ENCODE data around the gene ZNF584. TPM values are rescaled to one million over a fixed set of nuclear protein-coding genes. Genes with fewer than 3 reads are reported as not detected.

Gene ZNF584
- total RNA-seq, 1 experiment from 2014 or later: 25.3 TPM

Other genes with a start within 250 kb of the ZNF584 start
- gene ZNF274, start 225.6 kb upstream of the ZNF584 start, total RNA-seq (2014; rRNA removed; shearing (Covaris generic); ENCODE audit: low replicate concordance): 4.7 and 5.4 TPM in 2 replicates
- 6.6 and 15.5 TPM in 2 replicates for gene ZNF544, start 179.7 kb upstream of the ZNF584 start, total RNA-seq (2014; rRNA removed; shearing (Covaris generic); ENCODE audit: low replicate concordance)
- 1.5 and 3.0 TPM in 2 replicates for gene ZNF8, start 129.7 kb upstream of the ZNF584 start, total RNA-seq (2014; rRNA removed; shearing (Covaris generic); ENCODE audit: low replicate concordance)
- 26.0 and 32.0 TPM in 2 replicates for gene ERVK3-1, start 103.3 kb upstream of the ZNF584 start, total RNA-seq (2014; rRNA removed; shearing (Covaris generic); ENCODE audit: low replicate concordance)
- gene ZSCAN22, start 81.7 kb upstream of the ZNF584 start, total RNA-seq (2014; rRNA removed; shearing (Covaris generic); ENCODE audit: low replicate concordance): 0.12 and 2.5 TPM in 2 replicates
- gene A1BG, start 55.2 kb upstream of the ZNF584 start, total RNA-seq (2014; rRNA removed; shearing (Covaris generic); ENCODE audit: low replicate concordance): 29.0 TPM in 1 of 2 replicates, not detected in the other
- 3.0 and 3.2 TPM in 2 replicates for gene ZNF497, start 45.9 kb upstream of the ZNF584 start, total RNA-seq (2014; rRNA removed; shearing (Covaris generic); ENCODE audit: low replicate concordance)
- 1.4 and 4.0 TPM in 2 replicates for gene ZNF837, start 27.6 kb upstream of the ZNF584 start, total RNA-seq (2014; rRNA removed; shearing (Covaris generic); ENCODE audit: low replicate concordance)
- 3,455 and 3,636 TPM in 2 replicates for gene RPS5, start 21.4 kb upstream of the ZNF584 start, total RNA-seq (2014; rRNA removed; shearing (Covaris generic); ENCODE audit: low replicate concordance)
- gene RNF225, start 13.0 kb upstream of the ZNF584 start, total RNA-seq (2014; rRNA removed; shearing (Covaris generic); ENCODE audit: low replicate concordance): 6.6 TPM in 1 of 2 replicates, not detected in the other
- not detected in 2 replicates for gene ZNF132, start 31.5 kb downstream of the ZNF584 start, total RNA-seq (2014; rRNA removed; shearing (Covaris generic); ENCODE audit: low replicate concordance)
- gene ZNF324B, start 43.0 kb downstream of the ZNF584 start, total RNA-seq (2014; rRNA removed; shearing (Covaris generic); ENCODE audit: low replicate concordance): 11.5 and 22.9 TPM in 2 replicates
- gene ZNF324, start 58.4 kb downstream of the ZNF584 start, total RNA-seq (2014; rRNA removed; shearing (Covaris generic); ENCODE audit: low replicate concordance): 15.2 and 16.0 TPM in 2 replicates
- 18.4 and 23.5 TPM in 2 replicates for gene ZNF446, start 67.7 kb downstream of the ZNF584 start, total RNA-seq (2014; rRNA removed; shearing (Covaris generic); ENCODE audit: low replicate concordance)
- gene SLC27A5, start 103.3 kb downstream of the ZNF584 start, total RNA-seq (2014; rRNA removed; shearing (Covaris generic); ENCODE audit: low replicate concordance): 5.5 and 13.0 TPM in 2 replicates
- gene ZBTB45, start 111.2 kb downstream of the ZNF584 start, total RNA-seq (2014; rRNA removed; shearing (Covaris generic); ENCODE audit: low replicate concordance): 8.3 and 24.7 TPM in 2 replicates
- 352 and 641 TPM in 2 replicates for gene TRIM28, start 135.4 kb downstream of the ZNF584 start, total RNA-seq (2014; rRNA removed; shearing (Covaris generic); ENCODE audit: low replicate concordance)
- 50.3 and 58.8 TPM in 2 replicates for gene CHMP2A, start 146.5 kb downstream of the ZNF584 start, total RNA-seq (2014; rRNA removed; shearing (Covaris generic); ENCODE audit: low replicate concordance)
- gene UBE2M, start 150.0 kb downstream of the ZNF584 start, total RNA-seq (2014; rRNA removed; shearing (Covaris generic); ENCODE audit: low replicate concordance): 132 and 239 TPM in 2 replicates
- 9.4 and 23.8 TPM in 2 replicates for gene MZF1, start 164.7 kb downstream of the ZNF584 start, total RNA-seq (2014; rRNA removed; shearing (Covaris generic); ENCODE audit: low replicate concordance)